SK-N-SH (cell line): ENCODE measurements around the gene SECISBP2L. TPM values are rescaled to one million over a fixed set of nuclear protein-coding genes. Genes with fewer than 3 reads are reported as not detected.

Experiments used
- CTCF ChIA-PET: fragments of 300-600, 350-600 bp; formaldehyde crosslinking; extraction: SDS; loops from one replicate; lab custom pipeline; 2021; lab: Yijun Ruan, JAX
- POLR2A ChIA-PET: fragments of 350-600 bp; sonication (Branson Sonifier 250); formaldehyde crosslinking; extraction: SDS; loops from one replicate; lab custom pipeline; 2020; ENCODE audit warnings: antibody characterized with exemption, inconsistent platforms; lab: Yijun Ruan, JAX
- DNase-seq: peaks from one replicate; pipeline ENCODE4 v3.0.0; 2012
- H2AFZ ChIP-seq: fragments of 200-600 bp; sonication (generic); 2 replicates; pipeline ENCODE4 v1.8.1; 2016; ENCODE audit warnings: antibody characterized with exemption, mild to moderate bottlenecking, low read depth
- H3F3A ChIP-seq: fragments of 200-600 bp; sonication (generic); replicated peaks from 2 replicates; pipeline ENCODE3; 2016; ENCODE audit warnings: antibody characterized with exemption, mild to moderate bottlenecking; ENCODE audit not compliant: insufficient read depth
- H3K27ac ChIP-seq, 2 experiments: fragments of 200-500 bp in 1 of 2; fragments of 200-600 bp in 1 of 2; sonication (Bioruptor generic) in 1 of 2; sonication (generic), shearing (Covaris generic) in 1 of 2; 2 replicates each; pipeline versions ENCODE4 v1.5.1 to v1.6.1; 2014 to 2016; ENCODE audit warnings: low read depth in 2 of 2, inconsistent platforms in 1 of 2, low read length in 1 of 2, mild to moderate bottlenecking in 1 of 2, mixed read lengths in 1 of 2
- H3K27me3 ChIP-seq: fragments of 200-600 bp; sonication (generic), shearing (Covaris generic); 2 replicates; pipeline ENCODE4 v1.6.1; 2016; ENCODE audit warnings: mixed run types; ENCODE audit not compliant: insufficient read depth
- H3K36me3 ChIP-seq, 2 experiments: fragments of 200-500 bp in 1 of 2; fragments of 200-600 bp in 1 of 2; sonication (Bioruptor generic) in 1 of 2; sonication (generic) in 1 of 2; replicated peaks in 1 of 2; 2 replicates each; pipeline versions ENCODE3 to v1.5.1; 2014 to 2016; ENCODE audit warnings: low read length in 1 of 2, mild to moderate bottlenecking in 1 of 2; ENCODE audit not compliant: insufficient read depth in 2 of 2, control insufficient read depth in 1 of 2
- H3K4me1 ChIP-seq, 2 experiments: fragments of 200-500 bp in 1 of 2; fragments of 200-600 bp in 1 of 2; sonication (Bioruptor generic) in 1 of 2; sonication (generic), shearing (Covaris generic) in 1 of 2; 2 replicates each; pipeline versions ENCODE4 v1.5.1 to v1.6.1; 2014 to 2016; ENCODE audit warnings: low read depth in 1 of 2, low read length in 1 of 2, mixed run types in 1 of 2; ENCODE audit not compliant: insufficient read depth in 2 of 2, control insufficient read depth in 1 of 2
- H3K4me2 ChIP-seq: fragments of 200-600 bp; sonication (generic), shearing (Covaris generic); 2 replicates; pipeline ENCODE4 v1.6.1; 2017; ENCODE audit warnings: mixed run types
- H3K4me3 ChIP-seq, 2 experiments: fragments of 200-500 bp in 1 of 2; fragments of 200-600 bp in 1 of 2; sonication (Bioruptor generic) in 1 of 2; sonication (generic), shearing (Covaris generic) in 1 of 2; 2 replicates each; pipeline versions ENCODE4 v1.5.1 to v1.8.1; 2014 to 2016; ENCODE audit warnings: low read depth in 2 of 2, inconsistent platforms in 1 of 2, low read length in 1 of 2, mild to moderate bottlenecking in 1 of 2, mixed read lengths in 1 of 2, moderate library complexity in 1 of 2
- H3K79me2 ChIP-seq: fragments of 200-600 bp; sonication (generic); 2 replicates; pipeline ENCODE4 v1.8.1; 2017; ENCODE audit warnings: mild to moderate bottlenecking; ENCODE audit not compliant: insufficient read depth
- H3K9ac ChIP-seq: fragments of 200-600 bp; sonication (generic); 2 replicates; pipeline ENCODE4 v1.6.1; 2017; ENCODE audit warnings: mixed run types
- H3K9me2 ChIP-seq: fragments of 200-600 bp; sonication (generic); 2 replicates; pipeline ENCODE4 v1.6.1; 2017; ENCODE audit warnings: mixed run types
- H3K9me3 ChIP-seq: fragments of 200-600 bp; sonication (generic); 2 replicates; pipeline ENCODE4 v1.6.1; 2017; ENCODE audit warnings: mixed run types, mild to moderate bottlenecking, moderate library complexity
- H4K20me1 ChIP-seq: fragments of 200-600 bp; sonication (generic); 2 replicates; pipeline ENCODE4 v1.6.1; 2017; ENCODE audit warnings: mild to moderate bottlenecking, mixed run types; ENCODE audit not compliant: insufficient read depth
- CTCF ChIP-seq: fragments of 200-600 bp; sonication (generic); IDR thresholded peaks from 2 replicates; pipeline ENCODE4 v1.6.1; 2017; ENCODE audit warnings: antibody characterized with exemption, mild to moderate bottlenecking, moderate library complexity
- ELF1 ChIP-seq: IDR thresholded peaks from 2 replicates; pipeline ENCODE4 v1.4.0; 2012
- EP300 ChIP-seq, 2 experiments: IDR thresholded peaks; 2 replicates each; pipeline versions ENCODE4 v1.4.0 to v1.6.1; 2012; ENCODE audit warnings: borderline replicate concordance in 1 of 2, low read depth in 1 of 2, low read length in 1 of 2
- EZH2phosphoT487 ChIP-seq: fragments of 200-600 bp; sonication (generic); IDR thresholded peaks from 2 replicates; pipeline ENCODE4 v1.6.1; 2017; ENCODE audit warnings: low read depth, mixed run types, mild to moderate bottlenecking, antibody characterized with exemption, moderate library complexity, borderline replicate concordance
- FOXM1 ChIP-seq: IDR thresholded peaks from 2 replicates; pipeline ENCODE4 v1.4.0; 2012; ENCODE audit warnings: low read depth, mild to moderate bottlenecking
- GABPA ChIP-seq: IDR thresholded peaks from 2 replicates; pipeline ENCODE4 v1.4.0; 2012; ENCODE audit warnings: low read depth, mild to moderate bottlenecking
- MXI1 ChIP-seq: IDR thresholded peaks from 2 replicates; pipeline ENCODE4 v1.6.1; 2012; ENCODE audit warnings: mild to moderate bottlenecking, low read depth, low read length, improper control_type of control experiment
- NFIC ChIP-seq: IDR thresholded peaks from 2 replicates; pipeline ENCODE4 v1.4.0; 2012; ENCODE audit warnings: borderline replicate concordance
- NRF1 ChIP-seq: IDR thresholded peaks from 2 replicates; pipeline ENCODE4 v1.6.1; 2012; ENCODE audit warnings: low read depth, mild to moderate bottlenecking, low read length
- RFX5 ChIP-seq: IDR thresholded peaks from 2 replicates; pipeline ENCODE4 v1.6.1; 2012; ENCODE audit warnings: mild to moderate bottlenecking, improper control_type of control experiment, low read length
- TAF1 ChIP-seq: IDR thresholded peaks from 2 replicates; pipeline ENCODE4 v1.6.1; 2012; ENCODE audit warnings: low read depth, mild to moderate bottlenecking, low read length, moderate library complexity, borderline replicate concordance
- TEAD4 ChIP-seq: IDR thresholded peaks from 2 replicates; pipeline ENCODE4 v1.4.0; 2012; ENCODE audit warnings: mild to moderate bottlenecking, borderline replicate concordance; ENCODE audit not compliant: insufficient read depth
- WGBS: methylation state at CpG from one replicate; pipeline ENCODE4 v1.1.6; 2017; ENCODE audit warnings: low lambda C conversion rate; 5-methylcytosine and 5-hydroxymethylcytosine counted together
- polyA plus RNA-seq, 3 experiments: library from polyadenylated mRNA; depleted of rRNA; stranded (reverse); fragments of >200 nt; gene quantifications; 2 replicates each; pipeline ENCODE4 v1.2.3, GENCODE V29; 2012
- TF ChIP-seq, protein P1 (sequence below): fragments of 150-350 bp; IDR thresholded peaks from 2 replicates; pipeline ENCODE4 v1.6.1; 2017; ENCODE audit warnings: antibody characterized with exemption, low read length, low read depth, borderline replicate concordance
- TF ChIP-seq, protein P2 (sequence below): IDR thresholded peaks from 2 replicates; pipeline ENCODE4 v1.4.0; 2012; ENCODE audit warnings: low read depth, borderline replicate concordance

Gene SECISBP2L
- polyA plus RNA-seq, 1 of the 3 experiments (the other 2 are of a cell fraction) = 6.0 TPM

DNA sequence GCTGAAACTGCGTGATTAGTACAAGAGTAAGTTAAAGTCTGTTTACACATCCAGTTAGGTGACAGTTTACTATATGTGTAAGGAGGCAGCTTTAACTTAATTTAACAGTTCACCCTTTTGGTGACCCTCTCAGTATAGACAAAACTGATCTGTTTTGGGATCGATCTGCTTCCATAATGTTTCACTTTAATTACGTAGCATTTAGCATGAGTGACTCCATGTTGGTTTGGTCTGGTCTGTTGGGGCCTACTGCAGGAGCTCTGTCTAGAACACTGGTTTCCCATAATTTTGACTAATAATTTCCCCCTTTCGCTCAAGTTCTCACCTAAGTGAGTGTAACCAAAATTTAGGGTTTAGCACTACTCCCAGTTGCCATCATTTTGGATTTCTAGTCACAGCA is 6.4 kb upstream of the SECISBP2L start:
- H3K4me1 ChIP-seq = no peaks in the 10 kb centered on the region
- no peaks in the 10 kb centered on the region for H3F3A ChIP-seq
- no peaks in the 10 kb centered on the region for H3K9me2 ChIP-seq
- H2AFZ ChIP-seq = no peak overlapping the region
- no peak overlapping the region for H3K4me2 ChIP-seq
- no peak for TF ChIP-seq EP300 (IDR thresholded peaks at IDR 0.05; ENCODE audit: borderline replicate concordance in 1 of 2, low read depth in 1 of 2, low read length in 1 of 2)
- TF ChIP-seq MXI1 = no peak
- no peak for TF ChIP-seq TEAD4
- TF ChIP-seq NRF1 = no peak
- no peak for TF ChIP-seq CTCF
- no peak for TF ChIP-seq ELF1
- TF ChIP-seq TAF1 = no peak
- TF ChIP-seq EZH2phosphoT487 = no peak
- no peak for TF ChIP-seq FOXM1
- TF ChIP-seq RFX5 = no peak
- TF ChIP-seq NFIC = no peak
- TF ChIP-seq, protein P1, sequence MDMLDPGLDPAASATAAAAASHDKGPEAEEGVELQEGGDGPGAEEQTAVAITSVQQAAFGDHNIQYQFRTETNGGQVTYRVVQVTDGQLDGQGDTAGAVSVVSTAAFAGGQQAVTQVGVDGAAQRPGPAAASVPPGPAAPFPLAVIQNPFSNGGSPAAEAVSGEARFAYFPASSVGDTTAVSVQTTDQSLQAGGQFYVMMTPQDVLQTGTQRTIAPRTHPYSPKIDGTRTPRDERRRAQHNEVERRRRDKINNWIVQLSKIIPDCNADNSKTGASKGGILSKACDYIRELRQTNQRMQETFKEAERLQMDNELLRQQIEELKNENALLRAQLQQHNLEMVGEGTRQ = no peak
- TF ChIP-seq, protein P2, sequence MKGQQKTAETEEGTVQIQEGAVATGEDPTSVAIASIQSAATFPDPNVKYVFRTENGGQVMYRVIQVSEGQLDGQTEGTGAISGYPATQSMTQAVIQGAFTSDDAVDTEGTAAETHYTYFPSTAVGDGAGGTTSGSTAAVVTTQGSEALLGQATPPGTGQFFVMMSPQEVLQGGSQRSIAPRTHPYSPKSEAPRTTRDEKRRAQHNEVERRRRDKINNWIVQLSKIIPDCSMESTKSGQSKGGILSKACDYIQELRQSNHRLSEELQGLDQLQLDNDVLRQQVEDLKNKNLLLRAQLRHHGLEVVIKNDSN = no peak
- TF ChIP-seq GABPA = no peak
- H3K27ac ChIP-seq = no peak overlapping the region
- H3K9me3 ChIP-seq = no peaks in the 10 kb centered on the region
- H3K79me2 ChIP-seq = no peaks in the 10 kb centered on the region
- CTCF ChIA-PET = no interaction called here
- H3K27me3 ChIP-seq = no peaks in the 10 kb centered on the region
- H3K9ac ChIP-seq = no peak overlapping the region
- 72% methylated on average over 4 of the region's 4 CpGs for WGBS
- H4K20me1 ChIP-seq = no peaks in the 10 kb centered on the region
- DNase-seq = no peak
- no peak overlapping the region for H3K4me3 ChIP-seq
- no peaks in the 10 kb centered on the region for H3K36me3 ChIP-seq
- POLR2A ChIA-PET = no interaction called here

- Histone ChIP-seq H3K79me2 (peaks cover 38% of the 10 kb centered on the region), H3K36me3 (peaks cover 0 to under 1% of the 10 kb centered on the region in 2 experiments), H4K20me1 (peaks cover 14% of the 10 kb centered on the region), H3K4me3 (no peak overlapping the region), H2AFZ (peak overlapping the region; percentile 98; the same call in 1 of the 2 replicates), H3K27me3 (no peaks in the 10 kb centered on the region), H3K4me2 (no peak overlapping the region), H3F3A (peaks cover 3% of the 10 kb centered on the region), H3K27ac (no peak overlapping the region), H3K4me1 (peaks cover 7 to 9% of the 10 kb centered on the region in 2 experiments; a peak in 3 of 4 replicates), H3K9me3 (no peaks in the 10 kb centered on the region), H3K9ac (no peak overlapping the region), H3K9me2 (no peaks in the 10 kb centered on the region)
- no peak for DNase-seq
- ChIA-PET POLR2A (interaction anchor here (1.5 kb wide), 1 partner anchor 108 kb away, joined by 7 read pairs; the partner anchor contains the start of gene COPS2), CTCF (interaction anchor here (0.8 to 3.8 kb wide), 5 partner anchors 9 to 187 kb away, joined by 3 to 19 read pairs (median 9); partner anchors contain the start of gene SHC4)
- TF ChIP-seq NFIC = no peak
- no peak for TF ChIP-seq TAF1
Measured at GRCh38 chr15:49047456-49047855, 1.2 kb upstream of the SECISBP2L start.
